Globus pallidus (tissue), 1 donor: Measurements from ENCODE around the gene FBXW4.

ENCODE experiments used
- DNase-seq: peaks from one replicate; pipeline ENCODE4 v3.0.0-alpha.2; 2015; ENCODE audit warnings: low spot score

FBXW4 gene, protein sequence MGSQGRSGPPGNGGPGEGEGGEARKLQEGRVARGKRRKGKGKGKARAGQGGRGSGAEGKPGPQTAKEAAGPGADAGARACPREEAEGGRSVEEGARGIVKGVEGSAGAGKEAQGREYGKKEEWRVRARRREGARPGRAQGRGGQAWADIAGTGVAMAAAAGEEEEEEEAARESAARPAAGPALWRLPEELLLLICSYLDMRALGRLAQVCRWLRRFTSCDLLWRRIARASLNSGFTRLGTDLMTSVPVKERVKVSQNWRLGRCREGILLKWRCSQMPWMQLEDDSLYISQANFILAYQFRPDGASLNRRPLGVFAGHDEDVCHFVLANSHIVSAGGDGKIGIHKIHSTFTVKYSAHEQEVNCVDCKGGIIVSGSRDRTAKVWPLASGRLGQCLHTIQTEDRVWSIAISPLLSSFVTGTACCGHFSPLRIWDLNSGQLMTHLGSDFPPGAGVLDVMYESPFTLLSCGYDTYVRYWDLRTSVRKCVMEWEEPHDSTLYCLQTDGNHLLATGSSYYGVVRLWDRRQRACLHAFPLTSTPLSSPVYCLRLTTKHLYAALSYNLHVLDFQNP

DNA sequence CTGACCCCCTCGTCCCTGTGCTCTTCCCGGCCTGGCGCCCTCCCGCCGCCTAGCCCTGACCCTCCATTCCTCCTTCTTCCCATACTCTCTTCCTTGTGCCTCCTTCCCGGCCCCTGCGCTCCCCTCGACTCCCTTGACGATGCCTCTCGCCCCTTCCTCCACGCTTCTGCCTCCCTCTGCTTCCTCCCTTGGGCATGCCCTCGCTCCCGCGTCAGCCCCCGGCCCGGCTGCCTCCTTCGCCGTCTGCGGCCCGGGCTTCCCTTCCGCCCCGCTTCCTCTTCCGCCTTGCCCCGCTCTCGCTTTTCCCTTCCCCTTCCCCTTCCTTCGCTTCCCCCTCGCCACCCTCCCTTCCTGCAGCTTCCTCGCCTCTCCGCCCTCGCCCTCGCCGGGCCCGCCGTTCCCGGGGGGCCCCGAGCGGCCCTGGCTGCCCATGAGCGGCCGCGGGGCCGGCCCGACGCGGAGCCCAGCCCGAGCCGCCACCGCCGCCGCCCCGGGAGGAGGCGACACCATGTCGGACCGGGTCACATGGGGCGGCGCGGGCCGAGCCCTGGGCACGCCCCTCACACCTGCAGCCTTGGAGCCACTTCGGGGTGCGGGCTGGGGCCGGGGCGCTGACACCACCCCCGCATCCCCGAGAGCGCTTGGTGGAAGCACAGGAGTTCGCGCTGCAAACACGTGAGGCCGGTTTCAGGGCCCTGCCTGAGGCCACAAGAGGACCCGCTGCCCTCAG is at the start of gene FBXW4:
FBXW4 (minus strand) TSS at position 497 of the 730 bp plus-strand sequence; CDS start at position 432, 65 bp downstream.
- peak; percentile 45 for DNase-seq

DNA sequence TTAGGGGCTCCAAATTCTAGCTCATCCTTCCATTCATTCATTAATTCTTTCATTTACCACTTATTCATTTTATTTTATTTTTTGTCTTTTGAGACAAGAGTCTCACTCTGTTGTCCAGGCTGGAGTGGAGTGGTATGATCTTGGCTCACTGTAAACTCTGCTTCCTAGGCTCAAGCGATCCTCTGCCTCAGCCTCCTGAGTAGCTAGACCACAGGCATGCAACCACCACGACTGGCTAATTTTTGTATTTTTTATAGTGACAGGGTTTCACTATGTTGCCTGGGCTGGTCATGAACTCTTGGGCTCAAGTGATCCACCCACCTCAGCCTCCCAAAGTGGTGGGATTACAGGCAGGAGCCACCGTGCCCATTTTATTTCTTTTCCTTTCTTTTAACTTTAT is 49.3 kb upstream of the FBXW4 start:
- DNase-seq, result no peak

DNA sequence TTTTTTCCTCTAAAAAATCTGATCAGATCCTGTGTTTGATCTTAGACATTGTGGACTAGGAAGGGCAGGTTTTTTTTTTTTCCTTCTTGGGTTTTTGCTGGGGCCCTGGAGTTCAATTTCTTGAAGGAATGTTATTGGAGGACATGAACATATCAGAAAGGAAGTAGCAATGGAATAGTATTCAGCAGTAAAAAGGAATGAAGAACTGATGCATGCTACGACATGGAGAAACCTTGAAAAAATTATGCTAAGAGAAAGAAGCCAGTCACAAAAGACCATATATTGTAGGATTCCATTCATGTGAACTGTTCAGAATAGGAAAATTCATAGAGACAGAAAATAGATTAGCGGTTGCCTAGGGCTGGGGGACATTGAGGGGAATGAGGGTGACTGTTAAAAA is 47.0 kb upstream of the FBXW4 start:
- no peak for DNase-seq

DNA sequence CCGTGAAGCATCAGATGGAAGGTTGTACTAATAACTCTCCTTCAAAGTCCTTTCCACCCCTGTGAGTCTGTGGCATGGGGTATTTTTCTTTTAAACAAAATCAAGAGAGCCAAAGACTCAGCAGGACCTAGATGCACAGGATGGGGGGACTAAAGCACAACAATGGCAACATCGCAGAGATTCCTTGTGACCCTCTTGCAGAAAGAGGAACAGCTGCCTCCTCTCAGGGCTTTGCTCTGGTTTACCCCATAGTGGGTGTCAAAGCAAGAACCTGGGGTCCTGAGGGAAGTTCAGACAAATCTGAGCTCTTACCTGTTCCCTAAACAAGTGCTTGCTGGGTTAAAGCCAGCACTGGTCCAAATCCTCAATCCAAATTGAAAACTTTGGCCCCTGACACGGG is 41.7 kb upstream of the FBXW4 start:
- no peak for DNase-seq

DNA sequence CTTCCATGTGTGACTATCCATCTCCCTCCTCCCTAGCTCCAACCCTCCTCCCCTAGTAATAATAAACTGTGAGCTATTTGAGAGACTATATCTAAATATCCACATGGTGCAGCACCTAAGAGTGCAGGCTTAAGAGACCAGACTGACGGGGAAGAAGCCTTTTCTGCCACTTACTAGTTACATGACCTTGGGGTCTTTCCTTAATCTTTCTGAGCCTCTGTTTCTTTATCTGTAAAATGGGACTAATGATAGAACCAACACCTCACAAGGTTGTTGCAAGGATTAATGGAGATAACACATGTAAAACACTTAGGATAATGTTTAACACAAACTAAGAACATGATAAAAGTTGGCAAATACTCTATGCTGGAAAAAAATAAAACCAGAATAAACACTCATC is 37.1 kb upstream of the FBXW4 start:
- DNase-seq, result no peak

DNA sequence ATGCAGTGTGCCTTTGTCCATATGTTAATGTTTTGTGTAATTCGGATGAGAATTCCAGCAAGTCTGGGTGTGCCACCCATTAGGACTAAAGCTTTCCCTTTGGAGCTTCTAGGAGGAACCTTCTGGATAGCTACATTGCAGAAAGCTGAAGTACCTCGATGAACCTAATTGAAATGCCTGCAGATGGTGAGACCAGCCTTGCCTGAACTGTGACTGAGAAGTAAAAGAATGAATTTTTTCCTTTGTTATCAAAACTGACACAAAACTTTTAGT is 31.1 kb upstream of the FBXW4 start:
- DNase-seq, result no peak

DNA sequence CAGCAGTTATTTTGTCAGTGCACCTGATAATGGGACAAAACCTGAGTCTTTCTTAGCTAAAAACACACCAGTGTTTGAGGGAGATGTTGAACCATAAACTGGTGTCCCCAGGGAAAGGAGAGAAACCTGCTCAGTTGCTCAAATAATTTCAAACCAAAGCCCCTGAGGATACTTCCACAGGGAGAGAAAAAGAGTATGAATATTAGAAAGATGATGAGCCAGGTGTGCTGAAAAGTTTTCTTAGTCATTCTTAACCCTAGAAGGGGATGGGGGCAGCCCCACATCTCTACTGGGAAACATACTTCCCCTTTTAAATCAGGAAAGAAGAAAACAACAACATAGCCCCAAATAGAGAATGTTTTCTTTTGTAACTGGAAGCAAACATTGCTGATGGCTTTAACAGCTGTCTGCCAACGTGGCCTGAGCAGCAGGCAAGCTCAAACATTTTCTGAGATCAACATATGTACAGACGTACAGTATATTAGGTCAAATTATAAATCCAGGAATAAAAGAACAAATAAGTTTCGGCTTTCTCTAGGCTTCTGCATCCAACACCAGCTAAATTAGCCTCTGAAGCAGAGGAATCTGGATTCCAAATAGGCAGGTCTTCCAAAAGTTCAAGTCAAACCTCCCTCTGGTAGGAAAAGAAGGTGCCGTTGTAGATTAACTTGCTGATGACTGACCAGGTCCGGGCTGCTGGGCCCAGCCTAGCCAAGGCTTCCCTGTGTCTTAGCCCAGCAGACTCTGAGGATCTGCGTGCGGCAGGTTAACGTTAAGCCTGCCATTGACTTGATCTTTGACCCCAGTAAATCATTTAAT is 30.5 kb upstream of the FBXW4 start:
- no peak for DNase-seq

DNA sequence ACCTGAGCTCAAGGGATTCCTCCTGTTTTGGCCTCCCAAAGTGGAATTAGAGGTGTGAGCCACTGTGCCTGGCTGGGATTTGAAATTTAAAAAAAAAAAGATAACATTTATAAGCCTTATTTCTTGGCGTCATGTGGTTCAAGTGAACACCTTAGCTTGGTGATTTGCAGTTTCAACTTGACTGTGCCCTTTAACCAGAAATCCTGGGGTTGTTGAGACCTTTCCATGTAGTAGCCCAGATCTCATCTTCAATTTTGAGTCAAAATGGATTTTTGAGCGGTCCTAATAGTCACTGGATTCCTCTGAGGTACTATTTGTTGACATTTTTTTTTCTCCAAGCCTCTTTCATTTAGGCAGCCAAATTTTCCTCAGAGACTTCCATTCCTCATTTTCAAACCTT is 29.5 kb upstream of the FBXW4 start:
- no peak for DNase-seq

DNA sequence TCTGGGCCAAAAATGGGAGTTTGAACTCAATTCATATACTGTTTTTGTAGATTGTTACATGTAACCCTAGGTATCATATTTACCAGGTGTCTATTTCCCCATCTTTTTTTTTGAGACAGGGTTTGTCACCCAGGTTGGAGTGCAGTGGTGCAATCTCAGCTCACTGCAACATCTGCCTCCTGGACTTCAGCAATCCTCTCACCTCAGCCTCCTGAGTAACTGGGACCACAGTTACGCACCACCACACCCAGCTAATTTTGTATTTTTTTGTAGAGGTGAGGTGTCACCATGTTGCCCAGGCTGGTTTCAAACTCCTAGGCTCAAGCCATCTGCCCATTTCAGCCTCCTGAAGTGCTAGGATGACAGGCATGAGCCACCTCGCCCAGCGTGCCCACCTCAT is 28.2 kb upstream of the FBXW4 start:
- DNase-seq, result no peak

DNA sequence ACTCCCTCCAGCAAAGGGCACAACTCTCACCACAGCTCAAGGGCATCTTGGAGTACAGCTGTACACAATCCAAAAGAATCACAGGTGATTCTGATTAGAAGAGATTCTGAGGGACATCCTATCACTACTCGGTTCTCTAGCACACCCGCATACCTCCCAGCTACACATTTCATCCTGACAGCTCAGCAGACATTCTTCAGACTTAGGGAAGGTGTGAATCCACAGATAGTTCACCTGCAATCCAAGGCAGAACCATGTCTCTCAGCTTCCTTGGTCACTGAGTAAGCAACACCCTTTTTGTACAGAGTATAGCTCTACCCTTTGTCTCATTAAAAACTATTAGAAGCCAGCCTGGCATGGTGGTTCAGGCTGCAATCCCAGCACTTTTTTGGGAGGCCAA is 26.8 kb upstream of the FBXW4 start:
- no peak for DNase-seq

DNA sequence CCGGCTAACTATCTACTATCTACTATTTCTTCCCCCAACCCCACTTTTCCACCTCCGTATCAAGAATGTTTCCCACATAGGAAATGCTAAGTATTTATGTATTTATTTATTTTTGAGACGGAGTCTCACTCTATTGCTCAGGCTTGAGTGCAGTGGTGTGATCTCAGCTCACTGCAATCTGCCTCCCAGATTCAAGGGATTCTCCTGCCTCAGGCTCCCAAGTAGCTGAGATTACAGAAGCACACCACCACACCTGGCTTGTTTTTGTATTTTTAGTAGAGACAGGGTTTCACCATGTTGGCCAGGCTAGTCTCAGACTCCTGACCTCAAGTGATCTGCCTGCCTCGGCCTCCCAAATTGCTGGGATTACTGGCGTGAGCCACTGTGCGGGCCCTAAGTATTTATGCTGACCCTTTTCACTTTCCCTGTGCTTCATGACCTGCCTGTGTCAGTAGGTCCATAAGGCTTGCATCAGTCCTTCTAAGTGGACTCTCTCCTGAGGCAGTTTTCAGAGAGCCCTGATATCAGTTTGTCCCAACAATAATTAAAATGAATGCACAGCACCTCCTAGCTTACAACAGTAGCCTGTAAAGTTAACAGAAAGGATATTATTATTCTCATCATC is 25.7 kb upstream of the FBXW4 start:
- DNase-seq, result no peak

DNA sequence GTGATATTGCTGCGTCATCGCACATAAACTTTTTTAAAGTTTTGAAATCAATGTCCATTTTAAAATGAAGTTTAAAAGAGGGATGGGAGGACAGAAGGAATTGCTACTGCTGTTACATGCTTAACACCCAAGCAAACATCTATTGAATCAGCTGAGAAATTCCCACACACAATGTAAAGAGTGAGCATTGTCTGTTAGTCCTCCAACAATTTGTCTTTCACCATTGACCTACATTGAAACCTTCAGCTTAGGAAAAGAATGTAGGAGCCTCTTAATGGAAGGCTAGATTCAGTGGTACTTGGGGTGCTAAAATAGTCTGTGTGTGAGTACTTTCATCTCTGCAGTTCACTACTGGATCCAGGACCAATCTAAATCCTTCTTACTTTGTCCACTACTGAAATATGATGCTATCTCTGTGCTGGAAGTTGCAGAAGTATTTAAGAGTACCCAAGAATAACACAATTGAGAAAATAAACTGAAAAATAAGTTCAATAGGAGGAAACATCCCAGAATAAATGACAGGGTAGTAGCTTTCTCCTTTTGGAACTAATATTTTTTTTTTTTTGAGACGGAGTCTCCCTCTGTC is 23.8 kb upstream of the FBXW4 start:
- DNase-seq, result no peak

DNA sequence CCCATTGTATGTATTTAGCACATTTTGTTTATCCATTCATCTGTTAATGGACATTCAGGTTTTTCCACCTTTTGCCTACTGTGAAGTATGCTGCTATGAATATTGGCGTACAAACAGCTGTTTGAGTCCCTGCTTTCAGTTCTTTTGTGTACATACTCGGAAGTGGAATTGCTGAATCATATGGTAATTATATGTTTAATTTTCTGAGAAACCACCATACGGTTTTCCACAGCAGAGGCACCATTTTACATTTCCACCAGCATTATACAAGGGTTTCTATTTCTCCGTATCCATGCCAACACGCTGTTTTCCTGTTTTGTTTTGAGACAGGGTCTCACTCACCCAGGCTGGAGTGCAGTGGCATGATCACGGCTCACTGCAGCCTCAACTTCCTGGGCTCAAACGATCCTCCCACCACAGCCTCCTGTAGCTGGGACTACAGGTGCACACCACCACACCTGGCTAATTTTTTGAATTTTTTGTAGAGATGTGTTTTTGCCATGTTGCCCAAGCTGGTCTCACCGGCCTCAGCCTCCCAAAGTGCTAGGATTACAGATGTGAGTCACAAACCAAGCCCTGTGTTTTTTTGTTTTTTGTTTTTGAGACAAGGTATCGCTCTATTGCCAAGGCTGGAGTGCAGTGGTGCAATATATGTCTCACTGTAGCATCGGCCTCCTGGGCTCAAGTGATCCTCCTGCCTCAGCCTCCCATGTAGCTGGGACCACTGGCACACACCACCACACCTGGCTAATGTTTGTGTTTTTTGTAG is 22.1 kb upstream of the FBXW4 start:
- no peak for DNase-seq

DNA sequence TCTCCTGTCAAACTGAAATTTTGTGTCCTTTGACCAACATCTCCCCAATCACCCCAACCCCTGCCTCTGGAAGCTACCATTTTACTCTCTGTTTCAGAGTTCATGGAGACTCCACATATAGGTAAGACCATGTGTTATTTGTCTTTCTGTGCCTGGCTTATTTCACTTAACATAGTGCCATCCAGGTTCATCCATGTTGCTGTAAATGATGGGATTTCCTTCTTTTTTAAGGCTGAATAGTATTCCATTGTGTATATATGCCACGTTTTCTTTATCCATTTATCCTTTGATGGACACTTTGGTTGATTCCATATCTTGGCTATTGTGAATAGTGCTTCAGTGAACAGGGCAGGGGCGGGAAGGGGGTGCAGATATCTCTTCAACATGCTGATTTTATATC is 18.0 kb upstream of the FBXW4 start:
- DNase-seq, result no peak

DNA sequence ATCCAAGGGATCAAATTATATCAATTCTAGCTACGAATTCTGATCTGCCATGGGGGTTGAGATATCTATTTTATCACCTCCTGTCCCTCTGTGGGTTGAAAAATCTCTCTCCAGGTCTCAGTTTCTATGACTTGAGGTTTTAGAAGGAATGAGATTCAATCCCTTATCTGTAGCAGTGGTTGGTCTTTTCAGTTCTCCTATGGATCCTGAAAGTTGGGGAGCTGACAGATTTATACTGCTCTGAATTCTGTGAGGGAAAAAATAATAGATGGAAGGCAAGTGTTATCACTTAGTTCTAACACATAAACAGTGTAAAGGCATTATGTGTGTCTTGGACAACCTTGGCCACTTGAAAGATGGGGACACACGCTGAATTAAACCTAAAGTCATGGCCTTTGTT is 15.8 kb upstream of the FBXW4 start:
- no peak for DNase-seq

DNA sequence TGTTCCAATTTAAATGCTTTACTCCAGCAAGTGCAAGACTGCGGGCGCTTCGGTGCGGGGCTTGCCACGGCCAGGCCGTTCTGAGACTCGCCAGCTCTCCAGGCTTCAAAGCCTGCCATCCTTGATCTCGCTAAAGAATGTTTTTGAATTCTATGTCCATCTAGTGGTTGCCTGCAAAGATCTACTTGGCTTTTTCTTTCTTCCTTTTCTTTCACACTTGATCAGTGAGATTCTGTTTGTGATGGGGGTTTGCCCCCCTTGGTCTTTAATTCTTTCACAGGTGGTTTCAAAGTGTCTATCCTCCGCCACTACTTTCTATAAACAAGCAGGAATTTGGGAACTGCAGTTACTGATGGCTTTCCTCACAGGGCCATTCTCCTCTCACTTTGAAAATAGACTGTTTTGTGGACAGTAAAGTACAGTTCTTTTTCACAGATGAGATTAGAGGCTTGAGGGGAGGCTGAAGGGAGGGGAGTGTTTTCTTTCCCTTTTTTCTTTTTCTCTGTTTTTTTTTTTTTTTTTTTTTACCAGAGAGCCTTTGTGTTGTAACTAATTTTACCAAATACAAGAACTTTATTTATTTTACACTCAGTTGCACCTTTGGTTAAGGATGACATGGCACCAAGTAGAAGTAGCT is 15.2 kb upstream of the FBXW4 start:
- DNase-seq, result peak; percentile 4

DNA sequence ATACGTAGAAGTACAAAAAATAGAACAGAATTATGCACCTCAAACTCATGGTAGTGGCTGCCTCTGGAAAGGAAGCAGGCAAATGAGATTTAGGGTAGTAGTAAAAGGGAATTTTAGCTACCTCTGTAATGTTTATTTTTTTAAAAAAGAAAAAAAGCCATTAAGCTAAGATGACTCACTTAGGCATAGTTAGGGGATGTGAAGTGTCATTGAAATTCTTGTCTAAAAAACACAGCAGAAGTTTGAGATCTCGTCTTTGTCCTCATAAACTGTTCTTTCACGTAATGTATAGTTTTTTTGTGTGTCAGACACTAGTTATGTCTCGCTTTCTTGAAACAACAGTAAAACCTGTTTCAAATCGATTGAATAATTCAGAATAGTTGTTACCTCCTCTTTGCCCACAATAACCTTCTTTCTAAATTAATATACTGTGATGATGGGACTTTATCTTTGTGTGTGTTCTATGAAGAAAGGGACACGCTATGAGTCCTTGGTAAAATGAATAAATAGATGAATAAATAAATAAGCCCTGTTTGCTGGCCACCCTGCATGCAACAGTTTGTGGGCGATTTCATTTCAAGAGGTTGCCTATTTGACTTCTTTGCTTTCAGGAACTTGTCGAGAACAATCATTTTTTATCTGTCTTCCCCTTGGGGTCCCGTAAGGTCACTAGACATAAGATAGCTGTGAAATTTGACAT is 14.5 kb upstream of the FBXW4 start:
- DNase-seq, result no peak

DNA sequence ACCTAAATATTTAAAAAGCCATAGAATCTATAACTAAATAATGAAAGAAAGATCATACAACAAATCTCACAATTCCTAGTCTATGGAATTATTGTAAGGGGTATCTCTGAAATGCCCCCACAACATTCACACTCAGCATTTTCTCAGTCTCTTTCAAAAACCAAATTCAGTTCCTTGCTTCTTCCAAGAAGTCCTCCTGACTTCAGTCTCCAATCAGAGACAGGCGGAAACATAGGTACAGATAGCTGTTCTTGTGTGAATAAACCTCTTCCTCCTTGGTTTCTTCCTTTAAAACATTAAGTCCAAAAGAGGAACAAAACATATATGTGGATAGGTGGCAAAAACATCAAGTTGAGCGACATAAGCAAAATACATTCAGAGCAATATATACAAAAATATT is 13.9 kb upstream of the FBXW4 start:
- DNase-seq, result no peak

DNA sequence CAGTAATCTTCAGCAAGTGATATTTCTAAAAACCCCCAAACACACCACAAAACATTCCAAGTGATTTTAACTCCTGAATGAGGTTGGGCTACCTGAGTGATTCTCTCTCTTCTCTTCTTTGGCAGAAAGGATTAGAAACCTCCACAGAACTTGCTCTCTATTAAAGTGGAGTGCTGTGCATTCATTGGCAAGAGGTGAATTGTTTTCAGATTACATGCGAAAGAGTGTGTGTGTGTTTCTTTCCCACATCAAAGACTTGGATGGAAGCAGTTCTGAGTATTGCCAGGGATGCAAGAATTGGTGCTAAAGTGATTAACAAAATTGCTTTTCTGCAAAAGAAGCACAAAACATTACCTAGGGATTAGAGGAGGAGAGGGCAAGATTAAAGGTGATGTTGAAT is 13.1 kb upstream of the FBXW4 start:
- DNase-seq, result no peak

DNA sequence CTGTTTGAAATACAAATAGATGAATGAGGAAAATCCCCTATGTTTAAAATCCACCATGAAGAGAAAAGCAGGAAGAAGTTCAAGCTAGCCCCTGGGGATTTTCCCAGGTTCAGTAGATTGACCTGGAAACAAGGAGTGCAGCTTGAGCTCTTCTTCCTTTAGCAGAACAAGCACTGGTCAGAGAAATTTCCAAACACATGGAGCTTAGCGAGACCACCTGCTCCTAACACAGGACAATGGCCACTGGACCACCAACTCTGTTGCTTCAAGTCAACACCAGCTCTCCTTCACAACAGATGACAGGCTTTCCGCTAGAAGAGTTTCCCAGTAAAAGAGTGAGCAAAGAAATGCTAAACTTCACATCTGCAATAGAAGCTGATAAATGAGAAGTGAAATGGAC is 9.4 kb upstream of the FBXW4 start:
- no peak for DNase-seq
